ENCODE results near the gene WDFY1.

- TF ChIP-seq CTCF (IDR thresholded peaks at IDR 0.05) (no peak), POLR2A (IDR thresholded peaks at IDR 0.05) (no peak)
These were observed 89.1 kb downstream of the WDFY1 start for GRCh38 chr2:223856021-223856420.

Data from Peyer's patch (tissue), 4 donors.